H1 (cell line): ENCODE measurements around the gene MTO1. TPM values are rescaled to one million over a fixed set of nuclear protein-coding genes. Genes with fewer than 3 reads are reported as not detected.
A peak's percentile ranks its signal among the peaks of the same experiment; 100 is the strongest.

Experiments
- CTCF ChIA-PET: fragments of 300-600 bp; sonication (Branson Sonifier 250); formaldehyde crosslinking; loops from one replicate; lab custom pipeline; 2021; ENCODE audit not compliant: partially characterized antibody; lab: Charles Lee
- POLR2A ChIA-PET: fragments of 300-600 bp; sonication (Branson Sonifier 250); formaldehyde crosslinking; loops from one replicate; lab custom pipeline; 2021; ENCODE audit warnings: inconsistent platforms; ENCODE audit not compliant: partially characterized antibody; lab: Charles Lee
- DNase-seq, 2 experiments: peaks; one replicate each; pipeline versions ENCODE4 v3.0.0 to v3.0.0-alpha.2; 2010 to 2022; ENCODE audit warnings: low spot score in 2 of 2, low read depth in 1 of 2, mixed read lengths in 1 of 2
- FAIRE-seq: peaks from 2 replicates; lab custom pipeline; 2011; peaks lifted over from hg19 to GRCh38; lab: Jason Lieb, UNC
- H2AFZ ChIP-seq: 2 replicates; pipeline ENCODE4 v1.8.1; 2012; ENCODE audit warnings: low read length, inconsistent platforms
- H2AK5ac ChIP-seq: 2 replicates; pipeline ENCODE4 v1.6.1; 2013; ENCODE audit warnings: low read depth, low read length
- H2BK120ac ChIP-seq: replicated peaks from 2 replicates; pipeline ENCODE3; 2013; ENCODE audit warnings: low read depth, low read length, inconsistent platforms
- H2BK12ac ChIP-seq: 2 replicates; pipeline ENCODE4 v1.6.1; 2013; ENCODE audit warnings: low read depth, low read length
- H2BK15ac ChIP-seq: 2 replicates; pipeline ENCODE4 v1.6.1; 2013; ENCODE audit warnings: low read length
- H2BK20ac ChIP-seq: 2 replicates; pipeline ENCODE4 v1.6.1; 2013; ENCODE audit warnings: low read length
- H2BK5ac ChIP-seq: 2 replicates; pipeline ENCODE4 v1.6.1; 2013; ENCODE audit warnings: low read depth, low read length
- H3K14ac ChIP-seq: 2 replicates; pipeline ENCODE4 v1.6.1; 2013; ENCODE audit warnings: inconsistent platforms; ENCODE audit not compliant: insufficient read length
- H3K18ac ChIP-seq: 2 replicates; pipeline ENCODE4 v1.6.1; 2013; ENCODE audit warnings: low read length; ENCODE audit errors: extremely low read depth
- H3K23ac ChIP-seq: 2 replicates; pipeline ENCODE4 v1.6.1; 2013; ENCODE audit warnings: inconsistent platforms; ENCODE audit not compliant: insufficient read length
- H3K23me2 ChIP-seq: 2 replicates; pipeline ENCODE4 v1.6.1; 2013; ENCODE audit warnings: low read depth, low read length
- H3K27ac ChIP-seq: 2 replicates; pipeline ENCODE4 v1.6.1; 2011; ENCODE audit warnings: low read depth, low read length, inconsistent platforms
- H3K27me3 ChIP-seq, 4 experiments: replicated peaks in 1 of 4; 1 replicate in 1 of 4; 2 replicates in 3 of 4; pipeline versions ENCODE4 v1.6.1 to v1.8.1; 2011 to 2013; ENCODE audit warnings: low read length in 3 of 4, mild to moderate bottlenecking in 3 of 4, inconsistent platforms in 2 of 4, mixed read lengths in 2 of 4, moderate library complexity in 1 of 4; ENCODE audit not compliant: control insufficient read depth in 3 of 4, insufficient read depth in 3 of 4; ENCODE audit errors: extremely low read depth in 1 of 4
- H3K36me3 ChIP-seq, 4 experiments: 2 replicates each; pipeline versions ENCODE4 v1.6.1 to v1.8.1; 2011 to 2013; ENCODE audit warnings: mild to moderate bottlenecking in 4 of 4, low read length in 3 of 4, moderate library complexity in 2 of 4, control low read depth in 1 of 4, inconsistent platforms in 1 of 4; ENCODE audit not compliant: insufficient read depth in 4 of 4, control insufficient read depth in 2 of 4
- H3K4ac ChIP-seq: replicated peaks from 2 replicates; pipeline ENCODE3; 2013; ENCODE audit warnings: low read length, low read depth, mixed read lengths, inconsistent platforms; ENCODE audit not compliant: insufficient read length
- H3K4me1 ChIP-seq, 4 experiments: replicated peaks in 1 of 4; 1 replicate in 1 of 4; 2 replicates in 3 of 4; pipeline versions ENCODE4 v1.6.1 to v1.8.1; 2011 to 2013; ENCODE audit warnings: low read length in 3 of 4, inconsistent platforms in 2 of 4, mixed read lengths in 1 of 4; ENCODE audit not compliant: insufficient read depth in 4 of 4, control insufficient read depth in 3 of 4
- H3K4me2 ChIP-seq, 2 experiments: 2 replicates each; pipeline versions ENCODE4 v1.6.1 to v1.8.1; 2011 to 2013; ENCODE audit warnings: low read depth in 2 of 2, low read length in 2 of 2, control low read depth in 1 of 2, inconsistent platforms in 1 of 2, mild to moderate bottlenecking in 1 of 2; ENCODE audit not compliant: insufficient read depth in 1 of 2
- H3K4me3 ChIP-seq, 4 experiments: fragments of 200-600, 300-600 bp in 1 of 4; sonication (generic), shearing (Covaris generic), sonication (Bioruptor Twin) in 1 of 4; 2 replicates each; pipeline versions ENCODE4 v1.5.1 to v1.8.1; 2011 to 2016; ENCODE audit warnings: low read length in 4 of 4, low read depth in 3 of 4, control low read depth in 2 of 4, inconsistent platforms in 2 of 4, mild to moderate bottlenecking in 2 of 4, mixed read lengths in 1 of 4, moderate library complexity in 1 of 4; ENCODE audit not compliant: insufficient read depth in 2 of 4; ENCODE audit errors: extremely low read depth in 1 of 4
- H3K56ac ChIP-seq: replicated peaks from 2 replicates; pipeline ENCODE3; 2013; ENCODE audit warnings: low read depth, mild to moderate bottlenecking, mixed read lengths, low read length, inconsistent platforms; ENCODE audit not compliant: insufficient read length
- H3K79me1 ChIP-seq: 2 replicates; pipeline ENCODE4 v1.6.1; 2013; ENCODE audit warnings: low read depth, low read length, control low read depth
- H3K79me2 ChIP-seq, 2 experiments: 2 replicates each; pipeline versions ENCODE4 v1.6.1 to v1.8.1; 2012 to 2013; ENCODE audit warnings: low read length in 2 of 2, mild to moderate bottlenecking in 2 of 2, inconsistent platforms in 1 of 2; ENCODE audit not compliant: insufficient read depth in 2 of 2, control insufficient read depth in 1 of 2
- H3K9ac ChIP-seq, 4 experiments: replicated peaks in 1 of 4; 1 replicate in 1 of 4; 2 replicates in 3 of 4; pipeline versions ENCODE4 v1.6.1 to v1.8.1; 2011 to 2013; ENCODE audit warnings: low read depth in 3 of 4, low read length in 3 of 4, control low read depth in 2 of 4, mild to moderate bottlenecking in 2 of 4, moderate library complexity in 2 of 4, inconsistent platforms in 1 of 4; ENCODE audit errors: extremely low read depth in 1 of 4
- H3K9me3 ChIP-seq, 2 experiments: 2 replicates each; pipeline versions ENCODE4 v1.6.1 to v1.8.1; 2012 to 2013; ENCODE audit warnings: mild to moderate bottlenecking in 2 of 2, moderate library complexity in 2 of 2, control low read depth in 1 of 2, inconsistent platforms in 1 of 2, low read depth in 1 of 2, low read length in 1 of 2, mixed read lengths in 1 of 2; ENCODE audit not compliant: insufficient read depth in 2 of 2
- H4K20me1 ChIP-seq, 2 experiments: replicated peaks in 1 of 2; 2 replicates each; pipeline versions ENCODE3 to v1.8.1; 2011 to 2013; ENCODE audit warnings: inconsistent platforms in 2 of 2, low read length in 2 of 2, mild to moderate bottlenecking in 1 of 2; ENCODE audit not compliant: insufficient read depth in 2 of 2, control insufficient read depth in 1 of 2
- H4K5ac ChIP-seq: 2 replicates; pipeline ENCODE4 v1.6.1; 2013; ENCODE audit warnings: low read length, low read depth, mixed read lengths, inconsistent platforms; ENCODE audit not compliant: insufficient read length
- H4K8ac ChIP-seq: 2 replicates; pipeline ENCODE4 v1.8.0; 2013; ENCODE audit warnings: mild to moderate bottlenecking, moderate library complexity, low read length, inconsistent platforms; ENCODE audit not compliant: insufficient read depth; ENCODE audit errors: extremely low read depth
- H4K91ac ChIP-seq: replicated peaks from 2 replicates; pipeline ENCODE3; 2013; ENCODE audit warnings: low read length, mixed read lengths, inconsistent platforms; ENCODE audit not compliant: insufficient read length
- ATF3 ChIP-seq: IDR thresholded peaks from 2 replicates; pipeline ENCODE4 v1.6.1; 2011; ENCODE audit warnings: low read depth, mild to moderate bottlenecking, low read length; ENCODE audit not compliant: insufficient read depth
- KDM4A ChIP-seq: IDR thresholded peaks from one replicate; pipeline ENCODE4 v1.7.1; 2012; ENCODE audit warnings: low read depth, mild to moderate bottlenecking, moderate library complexity, low read length, inconsistent platforms; ENCODE audit not compliant: severe bottlenecking
- POLR2A ChIP-seq, 2 experiments: IDR thresholded peaks; 1 replicate in 1 of 2; 2 replicates in 1 of 2; pipeline ENCODE4 v1.6.1; 2011; ENCODE audit warnings: low read depth in 2 of 2, low read length in 2 of 2, mild to moderate bottlenecking in 2 of 2; ENCODE audit errors: control extremely low read depth in 1 of 2
- TAF1 ChIP-seq: IDR thresholded peaks from 2 replicates; pipeline ENCODE4 v1.6.1; 2011; ENCODE audit warnings: mild to moderate bottlenecking, low read depth, low read length
- WGBS, 2 experiments: shearing (Covaris generic) in 1 of 2; methylation state at CpG; one replicate each; pipeline versions ENCODE4 v1.1.6 to v1.1.7; 2013 to 2015; ENCODE audit warnings: low lambda C conversion rate in 2 of 2, mixed read lengths in 2 of 2, inconsistent platforms in 1 of 2, low coverage in 1 of 2, missing lambda C conversion rate in 1 of 2; ENCODE audit not compliant: insufficient replicate concordance in 2 of 2, insufficient coverage in 1 of 2, insufficient read length in 1 of 2; ENCODE audit errors: extremely low coverage in 1 of 2, missing lambda C conversion rate in 1 of 2; 5-methylcytosine and 5-hydroxymethylcytosine counted together
- polyA plus RNA-seq, 7 experiments: library from polyadenylated mRNA; depleted of rRNA in 3 of 7; stranded (reverse) in 5 of 7; unstranded in 2 of 7; fragments of >200 nt in 5 of 7; fragments of 200-250 nt in 2 of 7; gene quantifications; 1 replicate in 5 of 7; 2 replicates in 1 of 7; 4 replicates in 1 of 7; pipeline versions ENCODE4 v1.2.1 to v1.2.3, GENCODE V29; 2011 to 2013; ENCODE audit warnings: missing spikeins in 2 of 7, mixed read lengths in 2 of 7
- total RNA-seq: library from RNA; stranded (reverse); fragmentation: NEBNext Ultra II Directional; extraction: Animal tissue kit (Norgen Biotek cat#: 25700); gene quantifications from 2 replicates; pipeline ENCODE4 v1.2.1, GENCODE V29; 2021

The MTO1 gene
- total and polyA plus RNA-seq, 2 of the 8 experiments (the other 6 are each of a cell fraction or from before 2014, with no cell fraction given), result 20.9 to 31.6 TPM

DNA sequence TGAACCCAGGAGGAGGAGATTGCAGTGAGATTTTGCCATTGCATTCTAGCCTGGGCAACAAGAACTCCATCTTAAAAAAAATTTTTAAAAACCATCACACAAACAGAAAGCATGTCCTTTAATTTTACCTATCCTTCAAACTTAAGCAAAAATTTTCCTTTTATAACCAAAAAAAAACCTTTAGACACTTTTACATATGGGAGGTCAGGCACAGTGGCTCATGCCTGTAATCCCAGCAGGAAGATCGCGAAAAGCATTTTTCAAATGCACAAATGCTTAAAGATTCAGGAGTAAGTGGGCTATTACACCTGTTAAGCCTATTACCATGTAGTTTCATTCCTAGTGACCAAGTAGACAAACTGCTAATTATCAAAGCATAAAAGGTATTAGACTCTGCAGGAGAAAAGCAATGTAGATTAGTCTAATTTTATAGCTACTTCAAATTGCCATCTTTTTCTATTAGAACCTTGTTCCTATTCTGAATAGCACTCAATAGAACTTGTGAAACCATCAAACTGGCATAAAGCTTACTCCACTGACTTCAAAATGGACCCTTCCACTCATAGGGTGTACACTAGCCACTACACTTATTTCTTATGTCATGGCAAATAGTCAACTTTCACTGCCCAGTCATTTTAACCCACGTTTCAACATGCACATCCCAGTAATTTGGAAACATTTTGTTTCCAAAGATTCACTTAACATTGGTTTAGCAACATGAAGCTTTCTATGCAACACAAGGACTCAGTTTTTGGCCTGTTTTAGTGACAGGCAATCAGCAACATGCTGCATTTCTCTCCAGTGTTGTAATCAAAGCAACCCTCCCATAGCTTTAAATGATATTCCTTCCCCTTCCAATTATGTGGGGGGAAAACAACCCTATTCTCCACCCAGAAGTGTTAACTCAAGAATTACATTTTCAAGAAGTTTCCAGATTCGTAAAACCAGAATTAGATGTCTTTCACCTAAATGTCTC lies 55.3 kb downstream of the MTO1 start:
- no peak overlapping the region for H2AK5ac ChIP-seq
- H2BK20ac ChIP-seq, result no peak overlapping the region
- H3K9me3 ChIP-seq, result no peaks in the 10 kb centered on the region
- FAIRE-seq (no peak), DNase-seq (no peak)
- peak overlapping the region in 1 of 2 experiments; percentile 55; a peak in 3 of 4 replicates for H3K4me2 ChIP-seq
- no peak overlapping the region for H3K56ac ChIP-seq
- peaks cover 2% of the 10 kb centered on the region; the same call in 1 of the 2 replicates for H3K23me2 ChIP-seq
- no peak overlapping the region for H4K8ac ChIP-seq
- H2BK15ac ChIP-seq, result no peak overlapping the region
- peak overlapping the region in 3 of 4 experiments; percentile 10 to 45 (median 20); a peak in 3 of 8 replicates for H3K4me3 ChIP-seq
- peaks cover 0 to 4% (median 3%) of the 10 kb centered on the region in 4 experiments; a peak in 4 of 7 replicates for H3K4me1 ChIP-seq
- H3K4ac ChIP-seq, result no peak overlapping the region
- ChIA-PET CTCF (interaction anchor here (0.5 to 4.5 kb wide), 6 partner anchors 32 to 135 kb away, joined by 3 to 35 read pairs (median 3); no protein-coding TSS in a partner anchor), POLR2A (interaction anchor here (0.6 to 27.5 kb wide), 23 partner anchors 6 to 1763 kb away, joined by 3 to 1482 read pairs (median 7); partner anchors contain the start of genes MTO1 and SLC17A5)
- H4K5ac ChIP-seq, result no peak overlapping the region
- no peak overlapping the region for H4K91ac ChIP-seq
- H3K36me3 ChIP-seq, result peaks cover 38 to 55% (median 50%) of the 10 kb centered on the region in 4 experiments
- no peak overlapping the region for H3K18ac ChIP-seq
- H2AFZ ChIP-seq, result no peak overlapping the region
- no peak overlapping the region for H2BK5ac ChIP-seq
- WGBS, 2 experiments, result 79% methylated on average over 4 of the region's 4 CpGs; no CpG with 5 or more reads in 1 of the 2 experiments
- peaks cover 4 to 6% of the 10 kb centered on the region in 2 experiments for H4K20me1 ChIP-seq
- H3K27ac ChIP-seq, result peak overlapping the region; percentile 6; the same call in 1 of the 2 replicates
- peak overlapping the region in 2 of 4 experiments; percentile 25 to 52; a peak in 4 of 7 replicates for H3K9ac ChIP-seq
- peaks cover 0 to 35% of the 10 kb centered on the region in 2 experiments; a peak in 3 of 4 replicates for H3K79me2 ChIP-seq
- no peak overlapping the region for H2BK120ac ChIP-seq
- no peak overlapping the region for H3K14ac ChIP-seq
- no peak overlapping the region for H3K23ac ChIP-seq
- no peaks in the 10 kb centered on the region for H3K27me3 ChIP-seq
- no peak overlapping the region for H2BK12ac ChIP-seq
- no peaks in the 10 kb centered on the region for H3K79me1 ChIP-seq
- TF ChIP-seq ATF3, result no peak
- TF ChIP-seq POLR2A (IDR thresholded peaks at IDR 0.05; ENCODE audit: control extremely low read depth in 1 of 2, low read depth in 2 of 2, low read length in 2 of 2), result peak; percentile 86 to 96
- peak; percentile 23 for TF ChIP-seq KDM4A
- TF ChIP-seq TAF1, result no peak
